Hepatic stellate cell (primary cell): ENCODE data around the gene EML2.
A peak's percentile ranks its signal among the peaks of the same experiment; 100 is the strongest.

Source experiments
- DNase-seq: peaks from one replicate; pipeline ENCODE4 v3.0.0; 2011; ENCODE audit warnings: low spot score

The EML2 gene

GRCh38 chr19:45587873-45588272 is 51.3 kb downstream of the EML2 start:
- no peak for DNase-seq

- DNase-seq = no peak
Observed at GRCh38 chr19:45585158-45585577, 54.0 kb downstream of the EML2 start.

GRCh38 chr19:45584332-45585157 is 54.7 kb downstream of the EML2 start, which contains the start of gene OPA3:
Gene OPA3 (minus strand): TSS chr19:45584802. CDS start chr19:45584764, 38 bp downstream.
- DNase-seq = peak; percentile 99

GRCh38 chr19:45581576-45581975 is 57.6 kb downstream of the EML2 start:
- no peak for DNase-seq

GRCh38 chr19:45578861-45579260 is 60.3 kb downstream of the EML2 start:
- no peak for DNase-seq

GRCh38 chr19:45577111-45577905 is 61.9 kb downstream of the EML2 start:
- DNase-seq = peak; percentile 88

- no peak for DNase-seq
Observed at GRCh38 chr19:45576682-45577081, 62.5 kb downstream of the EML2 start.

- no peak for DNase-seq
Observed at GRCh38 chr19:45575216-45575615, 64.0 kb downstream of the EML2 start.

GRCh38 chr19:45574526-45574925 is 64.7 kb downstream of the EML2 start:
- DNase-seq = no peak

- no peak for DNase-seq
Observed at GRCh38 chr19:45571457-45572220, 67.6 kb downstream of the EML2 start.

- peak; percentile 36 for DNase-seq
Observed at GRCh38 chr19:45569619-45570421, 69.4 kb downstream of the EML2 start.

GRCh38 chr19:45568732-45569131 is 70.5 kb downstream of the EML2 start:
- no peak for DNase-seq

- no peak for DNase-seq
Observed at GRCh38 chr19:45567609-45568008, 71.6 kb downstream of the EML2 start.

- DNase-seq = no peak
Observed at GRCh38 chr19:45564131-45564780, 74.9 kb downstream of the EML2 start.

- no peak for DNase-seq
Observed at GRCh38 chr19:45560686-45561085, 78.5 kb downstream of the EML2 start.

- DNase-seq = no peak
Observed at GRCh38 chr19:45560038-45560437, 79.2 kb downstream of the EML2 start.
